GM12875 (cell line): ENCODE results near the gene U2AF1L4.

Experiments
- H3K4me3 ChIP-seq: one replicate; pipeline ENCODE4 v1.5.1; 2011; ENCODE audit warnings: low read depth, low read length, control low read depth
- CTCF ChIP-seq: IDR thresholded peaks from 2 replicates; pipeline ENCODE4 v1.5.1; 2011; ENCODE audit warnings: low read depth, mild to moderate bottlenecking, control low read depth, inconsistent platforms, low read length, moderate library complexity, borderline replicate concordance; ENCODE audit not compliant: insufficient read depth

Gene U2AF1L4

GRCh38 chr19:35764432-35765315, 19.5 kb upstream of the U2AF1L4 start:
- TF ChIP-seq CTCF = no peak
- H3K4me3 ChIP-seq = no peak overlapping the region

- no peak overlapping the region for H3K4me3 ChIP-seq
- TF ChIP-seq CTCF = no peak
Observed at GRCh38 chr19:35760711-35761349, 15.6 kb upstream of the U2AF1L4 start.

- H3K4me3 ChIP-seq = no peak overlapping the region
- TF ChIP-seq CTCF = no peak
Observed at GRCh38 chr19:35759697-35760096, 14.5 kb upstream of the U2AF1L4 start.

GRCh38 chr19:35757749-35758608, 12.8 kb upstream of the U2AF1L4 start, which contains the start of gene PROSER3:
TSS of gene PROSER3 (plus strand) at chr19:35758176. CDS start at chr19:35758216, 40 bp downstream.
- peak within 1 kb of the TSS; percentile 90 for H3K4me3 ChIP-seq

GRCh38 chr19:35757231-35757748, 12.1 kb upstream of the U2AF1L4 start:
- TF ChIP-seq CTCF = no peak
- H3K4me3 ChIP-seq = peak overlapping the region; percentile 90

More at GRCh38 chr19:35757749-35758608, 12.8 kb upstream of the U2AF1L4 start, which contains the start of gene PROSER3:
- no peak for TF ChIP-seq CTCF

- no peak for TF ChIP-seq CTCF
- peak within 1 kb of the TSS; percentile 90 for H3K4me3 ChIP-seq
Observed at GRCh38 chr19:35756377-35757230, 11.4 kb upstream of the U2AF1L4 start, which contains the start of gene HSPB6. TSS of gene HSPB6 (minus strand) at chr19:35757029. CDS start at chr19:35757008, 21 bp downstream.
